K562 (cell line): ENCODE results near the gene CPT1B. TPM values are rescaled to one million over a fixed set of nuclear protein-coding genes. Genes with fewer than 3 reads are reported as not detected.

Experiments
- ATAC-seq: fragments of 200-7000 bp; cut with Tn5 transposase; 3 replicates; pipeline ENCODE4 v1.9.1; 2020; ENCODE audit warnings: moderate library complexity
- BruUV-seq: library from RNA; stranded (reverse); fragments of 400-500 nt; replicated peaks from 2 replicates; lab custom pipeline; 2021; lab: Mats Ljungman, UMichigan
- CTCF ChIA-PET: fragments of 300-600 bp; formaldehyde crosslinking; extraction: SDS; loops from one replicate; lab custom pipeline; 2021; ENCODE audit warnings: low intra/inter-chr PET ratio; lab: Yijun Ruan, JAX
- POLR2A ChIA-PET: fragments of 300-600, 350-650 bp; sonication (Branson Sonifier 250); formaldehyde crosslinking; extraction: SDS; loops from one replicate; lab custom pipeline; 2021; ENCODE audit warnings: antibody characterized with exemption, inconsistent platforms; lab: Yijun Ruan, JAX
- DNase-seq, 4 experiments: peaks; one replicate each; pipeline versions ENCODE4 v3.0.0 to v3.0.0-alpha.2; 2011 to 2018; ENCODE audit warnings: low spot score in 3 of 4, mixed read lengths in 3 of 4; ENCODE audit errors: extremely low read depth in 1 of 4
- FAIRE-seq: peaks from 2 replicates; lab custom pipeline; 2011; peaks lifted over from hg19 to GRCh38; lab: Jason Lieb, UNC
- H2AFZ ChIP-seq: 2 replicates; pipeline ENCODE4 v1.6.0; 2011; ENCODE audit warnings: low read depth, low read length, control low read depth, inconsistent platforms
- H3K27ac ChIP-seq: fragments of 200-600 bp; 3 replicates; pipeline ENCODE4 v1.8.0; 2011; ENCODE audit warnings: low read depth, mild to moderate bottlenecking, control low read depth, inconsistent platforms, low read length, moderate library complexity, mixed read lengths; ENCODE audit errors: extremely low read depth
- H3K27me3 ChIP-seq, 2 experiments: fragments of 300-600 bp in 1 of 2; 2 replicates in 1 of 2; 3 replicates in 1 of 2; pipeline versions ENCODE4 v1.6.0 to v1.8.0; 2011; ENCODE audit warnings: inconsistent platforms in 2 of 2, low read length in 2 of 2, mild to moderate bottlenecking in 1 of 2, mixed read lengths in 1 of 2, moderate library complexity in 1 of 2; ENCODE audit not compliant: control insufficient read depth in 2 of 2, insufficient read depth in 2 of 2
- H3K36me3 ChIP-seq: fragments of 300-600 bp; 3 replicates; pipeline ENCODE4 v1.8.0; 2011; ENCODE audit warnings: mild to moderate bottlenecking, low read length, inconsistent platforms; ENCODE audit not compliant: control insufficient read depth, insufficient read depth
- H3K4me1 ChIP-seq, 2 experiments: fragments of 200-600 bp in 1 of 2; replicated peaks in 1 of 2; 2 replicates in 1 of 2; 3 replicates in 1 of 2; pipeline versions ENCODE4 v1.5.1 to v1.8.0; 2011; ENCODE audit warnings: inconsistent platforms in 2 of 2, low read length in 2 of 2, mild to moderate bottlenecking in 1 of 2, mixed read lengths in 1 of 2, moderate library complexity in 1 of 2; ENCODE audit not compliant: control insufficient read depth in 2 of 2, insufficient read depth in 2 of 2
- H3K4me2 ChIP-seq: 2 replicates; pipeline ENCODE4 v1.6.1; 2011; ENCODE audit warnings: low read length, control low read depth, inconsistent platforms, mixed read lengths; ENCODE audit not compliant: insufficient read depth
- H3K4me3 ChIP-seq: fragments of 200-600 bp; sonication (generic), shearing (Covaris generic); 2 replicates; pipeline ENCODE4 v1.5.1; 2016; ENCODE audit warnings: control low read depth, inconsistent platforms
- H3K79me2 ChIP-seq: fragments of 200-600 bp; 3 replicates; pipeline ENCODE4 v1.8.0; 2011; ENCODE audit warnings: low read length, inconsistent platforms; ENCODE audit not compliant: control insufficient read depth, insufficient read depth
- H3K9ac ChIP-seq, 2 experiments: 2 replicates each; pipeline versions ENCODE4 v1.6.0 to v1.6.1; 2011; ENCODE audit warnings: low read depth in 2 of 2, low read length in 2 of 2, control low read depth in 1 of 2, inconsistent platforms in 1 of 2, mild to moderate bottlenecking in 1 of 2, mixed read lengths in 1 of 2; ENCODE audit not compliant: insufficient read depth in 1 of 2
- H3K9me1 ChIP-seq: one replicate; pipeline ENCODE4 v1.6.0; 2011; ENCODE audit warnings: inconsistent platforms, mild to moderate bottlenecking, low read length, moderate library complexity; ENCODE audit not compliant: control insufficient read depth, insufficient read depth
- H3K9me3 ChIP-seq: replicated peaks from 2 replicates; pipeline ENCODE4 v1.5.1; 2011; ENCODE audit warnings: low read depth, low read length, inconsistent platforms; ENCODE audit not compliant: control insufficient read depth, insufficient read depth
- H4K20me1 ChIP-seq: replicated peaks from 2 replicates; pipeline ENCODE4 v1.6.1; 2011; ENCODE audit warnings: low read length, inconsistent platforms, mixed read lengths; ENCODE audit not compliant: control insufficient read depth, insufficient read depth
- BRCA1 ChIP-seq, 2 experiments: fragments of 450-650 bp in 1 of 2; sonication (generic) in 1 of 2; formaldehyde crosslinking in 1 of 2; IDR thresholded peaks; 2 replicates each; pipeline versions ENCODE4 v1.5.0 to v1.6.1; 2017 to 2020; ENCODE audit warnings: mild to moderate bottlenecking in 1 of 2, missing genetic modification reagents in 1 of 2
- CBX8 ChIP-seq: fragments of 200-600 bp; sonication (generic); IDR thresholded peaks from 2 replicates; pipeline ENCODE4 v1.6.1; 2012; ENCODE audit warnings: borderline replicate concordance, mixed run types, low read depth, mild to moderate bottlenecking, moderate library complexity, mixed read lengths, low read length, control low read depth, inconsistent platforms; ENCODE audit not compliant: poor library complexity, severe bottlenecking; ENCODE audit errors: extremely low read depth
- CREB3L1 ChIP-seq: fragments of 450-650 bp; IDR thresholded peaks from 2 replicates; pipeline ENCODE4 v1.6.1; 2014; ENCODE audit warnings: low read depth, mild to moderate bottlenecking, moderate library complexity, borderline replicate concordance
- DPF2 ChIP-seq: fragments of 450-650 bp; IDR thresholded peaks from 2 replicates; pipeline ENCODE4 v1.6.1; 2016
- NCOA2 ChIP-seq, 2 experiments: fragments of 450-650 bp; IDR thresholded peaks; 2 replicates each; pipeline ENCODE4 v1.6.1; 2018; ENCODE audit warnings: mild to moderate bottlenecking in 2 of 2, moderate library complexity in 1 of 2; ENCODE audit not compliant: partially characterized antibody in 2 of 2
- NFE2L1 ChIP-seq: fragments of 450-650 bp; IDR thresholded peaks from 2 replicates; pipeline ENCODE4 v1.6.1; 2016; ENCODE audit warnings: missing genetic modification characterization, low read depth, mild to moderate bottlenecking, missing compliant biosample characterization, moderate library complexity, borderline replicate concordance
- PHB2 ChIP-seq: fragments of 450-650 bp; IDR thresholded peaks from 2 replicates; pipeline ENCODE4 v1.6.1; 2017; ENCODE audit warnings: low read depth
- POLR2G ChIP-seq: fragments of 200-400 bp; formaldehyde crosslinking; IDR thresholded peaks from 2 replicates; pipeline ENCODE4 v1.6.1; 2017; ENCODE audit warnings: low read depth, mild to moderate bottlenecking, antibody characterized with exemption, low read length, moderate library complexity
- THRB ChIP-seq: fragments of 450-650 bp; formaldehyde crosslinking; conservative IDR thresholded peaks from 2 replicates; pipeline ENCODE4 v1.4.0; 2022; ENCODE audit warnings: mild to moderate bottlenecking, missing genetic modification characterization
- USF1 ChIP-seq: sonication (generic); formaldehyde crosslinking; IDR thresholded peaks from 2 replicates; pipeline ENCODE4 v1.9.0; 2022; ENCODE audit warnings: mild to moderate bottlenecking, missing genetic modification reagents
- YY1 ChIP-seq, 3 experiments: IDR thresholded peaks; 2 replicates each; pipeline ENCODE4 v1.6.1; 2011; ENCODE audit warnings: low read length in 2 of 3, mild to moderate bottlenecking in 2 of 3, moderate library complexity in 2 of 3, borderline replicate concordance in 1 of 3, control low read depth in 1 of 3, low read depth in 1 of 3; ENCODE audit not compliant: insufficient read depth in 3 of 3, insufficient replicate concordance in 2 of 3, control insufficient read depth in 1 of 3, insufficient read length in 1 of 3; ENCODE audit errors: extremely low read depth in 1 of 3
- ZBED1 ChIP-seq: IDR thresholded peaks from 2 replicates; pipeline ENCODE4 v1.6.1; 2014
- ZBTB7A ChIP-seq: IDR thresholded peaks from 2 replicates; pipeline ENCODE4 v1.6.1; 2011; ENCODE audit warnings: low read depth, mild to moderate bottlenecking, low read length, moderate library complexity, borderline replicate concordance; ENCODE audit not compliant: control insufficient read depth
- ZNF41 ChIP-seq: fragments of 250-450 bp; sonication (Bioruptor Pico); conservative IDR thresholded peaks from 2 replicates; pipeline ENCODE4 v1.4.0; 2020; ENCODE audit warnings: mild to moderate bottlenecking
- ZNF785 ChIP-seq: fragments of 250-450 bp; sonication (Bioruptor Pico); IDR thresholded peaks from 2 replicates; pipeline ENCODE4 v1.4.0; 2020; ENCODE audit warnings: mild to moderate bottlenecking
- WGBS: fragments of 100-300 bp; shearing (Covaris generic); methylation state at CpG from one replicate; pipeline ENCODE4 v1.1.6; 2016; ENCODE audit warnings: low coverage, mixed read lengths; ENCODE audit not compliant: insufficient coverage; ENCODE audit errors: missing lambda C conversion rate; 5-methylcytosine and 5-hydroxymethylcytosine counted together
- in situ Hi-C: fragments of 300-500 bp; cut with MboI; formaldehyde crosslinking; loops from 4 replicates; pipeline ENCODE4 v1.15.0; 2018; ENCODE audit warnings: inconsistent platforms, mixed read lengths
- intact Hi-C: fragments of 100-400 bp; cut with micrococcal nuclease; formaldehyde crosslinking; loops from 2 replicates; pipeline ENCODE4 v1.14.2; 2022
- polyA plus RNA-seq, 8 experiments: library from polyadenylated mRNA; depleted of rRNA in 4 of 8; stranded (reverse) in 5 of 8; unstranded in 3 of 8; fragments of >200 nt; fragmentation: Nextera tagmentation in 2 of 8; fragmentation: Illumina TruSeq in 1 of 8; extraction: Ambion mirVana in 2 of 8; extraction: Trizol in 1 of 8; gene quantifications; 2 replicates each; pipeline versions ENCODE4 v1.2.1 to v1.2.3, GENCODE V29; 2011 to 2014; ENCODE audit warnings: inconsistent platforms in 1 of 8, missing spikeins in 1 of 8
- total RNA-seq, 7 experiments: library from RNA; depleted of rRNA in 6 of 7; stranded (reverse); fragments of >200 nt in 6 of 7; fragmentation: Illumina TruSeq in 2 of 7; extraction: Trizol in 2 of 7; gene quantifications; 2 replicates each; pipeline versions ENCODE4 v1.2.1 to v1.2.3, GENCODE V29; 2011 to 2021; ENCODE audit warnings: low replicate concordance in 1 of 7

CPT1B gene
- total and polyA plus RNA-seq, 9 of the 15 experiments (the other 6 are each of a cell fraction or from before 2014, with no cell fraction given), result 0.35 to 6.1 (median 2.6) TPM

- TF ChIP-seq CREB3L1 (no peak), NFE2L1 (tag) (no peak), POLR2G (peak; percentile 71), THRB (no peak)
Observed at GRCh38 chr22:50526108-50526833, 52.0 kb downstream of the CPT1B start (continued).

- Histone ChIP-seq H3K4me3 (peak overlapping the region; percentile 71), H3K9me3 (no peaks in the 10 kb centered on the region), H3K4me2 (peak overlapping the region; percentile 88), H3K36me3 (peaks cover 39% of the 10 kb centered on the region; the same call in 1 of the 3 replicates), H2AFZ (peak overlapping the region; percentile 82), H3K9ac (peak overlapping the region; percentile 86 to 96), H3K27me3 (no peaks in the 10 kb centered on the region), H3K4me1 (peaks cover 8 to 69% of the 10 kb centered on the region in 2 experiments; a peak in 4 of 5 replicates), H4K20me1 (peaks cover 12% of the 10 kb centered on the region; the same call in 1 of the 2 replicates), H3K27ac (peak overlapping the region; percentile 89), H3K9me1 (no peaks in the 10 kb centered on the region), H3K79me2 (peaks cover 34% of the 10 kb centered on the region)
- no peak for ATAC-seq
- ChIA-PET POLR2A (interaction anchor here (0.7 to 5.3 kb wide), 7 partner anchors 11 to 57 kb away, joined by 3 to 65 read pairs (median 5); partner anchors contain the start of genes CHKB, LMF2, NCAPH2 and SYCE3), CTCF (interaction anchor here (1.2 kb wide), 1 partner anchor 50 kb away, joined by 3 read pairs; no protein-coding TSS in a partner anchor)
- intact Hi-C loops, result loop anchor here (1.0 to 5.0 kb wide), 2 partner anchors 9 to 37 kb away; partner anchors contain the start of gene SYCE3
- in situ Hi-C loops, result no loop called here
- FAIRE-seq, result no peak
- no CpG with 5 or more reads among the region's 33 CpGs for WGBS
- BruUV-seq, result no TSS peak
- DNase-seq, result no peak
- TF ChIP-seq ZBED1 (no peak), ZBTB7A (peak; percentile 87; the same call in 1 of the 2 replicates), DPF2 (no peak), PHB2 (no peak), NCOA2 (IDR thresholded peaks at IDR 0.05; ENCODE audit: partially characterized antibody in 2 of 2) (no peak), ZNF41 (CRISPR knock-in tag) (no peak), BRCA1 (IDR thresholded peaks at IDR 0.05) (no peak), BRCA1 (CRISPR knock-in tag; IDR thresholded peaks at IDR 0.05) (no peak), ZNF785 (CRISPR knock-in tag) (no peak), CBX8 (no peak), USF1 (0 out of 2 replicates have a peak, but pooled peaks have one; percentile 2), YY1 (IDR thresholded peaks at IDR 0.05; ENCODE audit: borderline replicate concordance in 1 of 3, control insufficient read depth in 1 of 3, extremely low read depth in 1 of 3, insufficient read depth in 3 of 3, insufficient read length in 1 of 3, insufficient replicate concordance in 2 of 3, low read depth in 1 of 3, low read length in 2 of 3) (peak in 1 of 3 experiments; percentile 13)
Observed at GRCh38 chr22:50525858-50526107, 52.4 kb downstream of the CPT1B start.
